Measurements from ENCODE around the gene CSGALNACT2. TPM values are rescaled to one million over a fixed set of nuclear protein-coding genes. Genes with fewer than 3 reads are reported as not detected.

Gene CSGALNACT2
- total RNA-seq, 2 donors from 2014 or later, result 35.9 to 45.1 TPM

DNA sequence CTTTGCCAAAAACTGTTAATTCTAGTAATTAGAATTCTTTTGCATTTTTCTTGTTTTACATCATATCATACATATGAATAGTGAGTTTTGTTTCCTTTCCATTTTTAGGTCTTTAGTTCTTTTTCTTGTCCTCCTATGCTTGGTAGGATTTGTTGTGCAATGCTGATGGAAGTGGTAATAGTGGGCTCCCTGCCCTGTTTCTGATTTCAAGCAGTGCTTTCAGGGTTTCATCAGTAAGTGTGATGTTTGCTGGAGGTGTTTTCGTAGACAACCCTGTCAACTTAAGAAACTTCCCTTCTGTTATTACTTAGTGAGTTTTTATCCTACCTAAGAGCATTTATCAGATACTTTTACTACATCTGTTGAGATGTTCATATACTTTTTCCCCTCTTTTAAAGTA, 50.5 kb downstream of the CSGALNACT2 start:
- Histone ChIP-seq H3K4me1 (ENCODE audit: control insufficient read depth in 1 of 2, low read depth in 2 of 2) (no peaks in the 10 kb centered on the region), H3K27me3 (replicated peaks; ENCODE audit: insufficient read depth) (no peaks in the 10 kb centered on the region), H3K27ac (no peak overlapping the region), H3K4me3 (no peak overlapping the region), H3K9me3 (no peaks in the 10 kb centered on the region), H3K36me3 (peaks cover 12% of the 10 kb centered on the region)
- no peak for DNase-seq (ENCODE audit: low spot score)
- no peak for ATAC-seq (ENCODE audit: insufficient number of reproducible peaks, low FRiP score, low read depth)
- no peak for TF ChIP-seq CTCF (IDR thresholded peaks at IDR 0.05)

DNA sequence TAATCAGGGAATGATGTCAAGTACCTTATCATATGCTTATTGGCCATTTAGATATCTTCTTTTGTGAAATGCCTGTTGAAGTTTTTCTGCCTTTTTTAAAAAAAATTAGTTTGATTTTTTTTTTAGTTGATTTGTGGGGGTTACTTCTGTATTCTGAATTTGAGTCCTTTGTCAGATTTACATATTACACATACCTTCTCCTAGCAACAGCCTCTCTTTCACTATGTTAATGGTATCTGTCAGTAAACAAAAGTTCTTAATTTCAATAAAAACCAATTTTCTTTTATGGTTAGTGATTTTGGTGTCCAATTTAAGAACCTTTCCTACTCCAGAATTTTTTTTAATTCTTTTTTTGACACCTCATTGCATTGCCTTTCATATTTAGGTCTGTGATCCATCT, 52.0 kb downstream of the CSGALNACT2 start:
- Histone ChIP-seq H3K9me3 (no peaks in the 10 kb centered on the region), H3K4me3 (no peak overlapping the region), H3K27ac (no peak overlapping the region), H3K36me3 (peaks cover 12% of the 10 kb centered on the region), H3K4me1 (ENCODE audit: control insufficient read depth in 1 of 2, low read depth in 2 of 2) (no peaks in the 10 kb centered on the region), H3K27me3 (replicated peaks; ENCODE audit: insufficient read depth) (no peaks in the 10 kb centered on the region)
- no peak for ATAC-seq (ENCODE audit: insufficient number of reproducible peaks, low FRiP score, low read depth)
- TF ChIP-seq CTCF (IDR thresholded peaks at IDR 0.05), result no peak
- DNase-seq (ENCODE audit: low spot score), result no peak

DNA sequence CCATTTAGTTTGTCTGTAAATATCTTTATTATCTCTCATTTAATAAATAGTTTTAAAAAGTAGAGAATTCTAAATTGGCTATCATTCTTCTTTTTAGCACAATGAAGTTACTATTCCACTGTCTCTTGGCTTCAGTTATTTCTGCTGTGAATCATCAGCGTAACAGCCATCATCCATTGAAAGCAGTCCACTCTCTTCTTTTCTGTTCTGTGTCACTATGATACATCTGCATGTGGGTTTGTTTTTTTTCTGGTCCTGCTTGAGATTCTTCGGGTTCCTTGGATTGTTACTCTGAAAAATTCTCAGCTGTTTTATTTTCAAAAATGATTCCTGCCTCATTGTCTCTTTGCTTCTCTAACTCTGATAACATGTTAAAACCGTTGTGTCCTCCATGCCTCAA, 52.5 kb downstream of the CSGALNACT2 start:
- H3K4me1 ChIP-seq (ENCODE audit: control insufficient read depth in 1 of 2, low read depth in 2 of 2), result no peaks in the 10 kb centered on the region
- no peak for TF ChIP-seq CTCF (IDR thresholded peaks at IDR 0.05)
- peaks cover 11% of the 10 kb centered on the region for H3K36me3 ChIP-seq
- no peaks in the 10 kb centered on the region for H3K27me3 ChIP-seq (replicated peaks; ENCODE audit: insufficient read depth)
- H3K4me3 ChIP-seq, result no peak overlapping the region
- DNase-seq (ENCODE audit: low spot score) (no peak), ATAC-seq (ENCODE audit: insufficient number of reproducible peaks, low FRiP score, low read depth) (no peak)
- no peak overlapping the region for H3K27ac ChIP-seq
- no peaks in the 10 kb centered on the region for H3K9me3 ChIP-seq

GRCh38 chr10:43192884-43193283, 54.6 kb downstream of the CSGALNACT2 start:
- no peaks in the 10 kb centered on the region for H3K27me3 ChIP-seq (replicated peaks; ENCODE audit: insufficient read depth)
- H3K4me1 ChIP-seq (ENCODE audit: control insufficient read depth in 1 of 2, low read depth in 2 of 2), result no peaks in the 10 kb centered on the region
- no peaks in the 10 kb centered on the region for H3K9me3 ChIP-seq
- H3K27ac ChIP-seq, result no peak overlapping the region
- peaks cover 3% of the 10 kb centered on the region for H3K36me3 ChIP-seq
- no peak for ATAC-seq (ENCODE audit: insufficient number of reproducible peaks, low FRiP score, low read depth)
- H3K4me3 ChIP-seq, result no peak overlapping the region
- DNase-seq (ENCODE audit: low spot score), result no peak
- no peak for TF ChIP-seq CTCF (IDR thresholded peaks at IDR 0.05)

- no peaks in the 10 kb centered on the region for H3K27me3 ChIP-seq (replicated peaks; ENCODE audit: insufficient read depth)
- no peaks in the 10 kb centered on the region for H3K4me1 ChIP-seq (ENCODE audit: control insufficient read depth in 1 of 2, low read depth in 2 of 2)
- H3K4me3 ChIP-seq, result no peak overlapping the region
- DNase-seq (ENCODE audit: low spot score), result no peak
- no peak overlapping the region for H3K27ac ChIP-seq
- TF ChIP-seq CTCF (IDR thresholded peaks at IDR 0.05), result no peak
- no peak for ATAC-seq (ENCODE audit: insufficient number of reproducible peaks, low FRiP score, low read depth)
- peaks cover 3% of the 10 kb centered on the region for H3K36me3 ChIP-seq
- H3K9me3 ChIP-seq, result no peaks in the 10 kb centered on the region
These were observed 55.3 kb downstream of the CSGALNACT2 start for GRCh38 chr10:43193496-43194080.
